ENCODE measurements around the gene FUT8.

GRCh38 chr14:65487783-65488494, 75.4 kb downstream of the FUT8 start:
- no peak for TF ChIP-seq CTCF (IDR thresholded peaks at IDR 0.05; ENCODE audit: poor library complexity)
- no peak for TF ChIP-seq EZH2 (IDR thresholded peaks at IDR 0.05; ENCODE audit: borderline replicate concordance)

Data from hepatocyte (in vitro differentiated cells).